CD4-positive, alpha-beta T cell treated with Interleukin-4 for 1 hour (primary cell): Measurements from ENCODE around the gene DISC1.

ENCODE experiments used
- DNase-seq, 2 donors: peaks; one replicate each; pipeline ENCODE4 v3.0.0-alpha.2; 2020 to 2022

Gene DISC1

GRCh38 chr1:232074265-232074664 lies 447.7 kb downstream of the DISC1 start:
- no peak for DNase-seq

- DNase-seq, result no peak
These were observed 451.2 kb downstream of the DISC1 start for GRCh38 chr1:232077809-232078208.

GRCh38 chr1:232084584-232085223 lies 458.1 kb downstream of the DISC1 start:
- DNase-seq, result no peak

- DNase-seq, result no peak
These were observed 464.2 kb downstream of the DISC1 start for GRCh38 chr1:232090816-232091215.
